PC-9 (cell line): ENCODE measurements around the gene OR7G3.

Experiments
- EZH2 ChIP-seq: fragments of 200-600 bp; sonication (generic); IDR thresholded peaks from 2 replicates; pipeline ENCODE4 v1.8.0; 2017; ENCODE audit warnings: antibody characterized with exemption, low read depth
- TF ChIP-seq, protein P1 (sequence below): fragments of 200-600 bp; sonication (generic); conservative IDR thresholded peaks from 2 replicates; pipeline ENCODE4 v1.6.1; 2017; ENCODE audit warnings: mixed run types, antibody characterized with exemption, mild to moderate bottlenecking, moderate library complexity

DNA sequence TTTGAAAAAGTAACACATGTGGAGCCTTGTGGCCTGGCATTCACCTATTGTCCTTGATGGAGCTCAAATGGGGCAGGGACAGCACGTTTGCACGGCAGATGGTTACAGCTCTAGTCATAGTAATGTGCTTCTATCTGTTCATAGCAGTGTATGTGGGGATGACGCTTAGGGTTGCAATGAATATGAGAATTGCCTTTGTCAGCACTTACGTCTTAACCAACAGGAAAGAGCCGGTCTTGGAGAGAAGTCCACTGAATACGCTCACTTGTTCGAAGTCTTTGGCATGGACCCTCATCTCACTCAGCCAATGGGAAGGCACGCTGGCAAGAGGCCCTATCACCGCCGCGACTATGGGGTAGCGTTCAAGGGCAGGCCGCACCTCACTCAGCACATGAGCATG lies 33.1 kb upstream of the OR7G3 start:
- TF ChIP-seq, protein P1, sequence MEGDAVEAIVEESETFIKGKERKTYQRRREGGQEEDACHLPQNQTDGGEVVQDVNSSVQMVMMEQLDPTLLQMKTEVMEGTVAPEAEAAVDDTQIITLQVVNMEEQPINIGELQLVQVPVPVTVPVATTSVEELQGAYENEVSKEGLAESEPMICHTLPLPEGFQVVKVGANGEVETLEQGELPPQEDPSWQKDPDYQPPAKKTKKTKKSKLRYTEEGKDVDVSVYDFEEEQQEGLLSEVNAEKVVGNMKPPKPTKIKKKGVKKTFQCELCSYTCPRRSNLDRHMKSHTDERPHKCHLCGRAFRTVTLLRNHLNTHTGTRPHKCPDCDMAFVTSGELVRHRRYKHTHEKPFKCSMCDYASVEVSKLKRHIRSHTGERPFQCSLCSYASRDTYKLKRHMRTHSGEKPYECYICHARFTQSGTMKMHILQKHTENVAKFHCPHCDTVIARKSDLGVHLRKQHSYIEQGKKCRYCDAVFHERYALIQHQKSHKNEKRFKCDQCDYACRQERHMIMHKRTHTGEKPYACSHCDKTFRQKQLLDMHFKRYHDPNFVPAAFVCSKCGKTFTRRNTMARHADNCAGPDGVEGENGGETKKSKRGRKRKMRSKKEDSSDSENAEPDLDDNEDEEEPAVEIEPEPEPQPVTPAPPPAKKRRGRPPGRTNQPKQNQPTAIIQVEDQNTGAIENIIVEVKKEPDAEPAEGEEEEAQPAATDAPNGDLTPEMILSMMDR: no peak
- no peak for TF ChIP-seq EZH2
